Left lung (tissue), 10 donors: ENCODE measurements around the gene CCDC137. TPM values are rescaled to one million over a fixed set of nuclear protein-coding genes. Genes with fewer than 3 reads are reported as not detected.

Source experiments
- ATAC-seq: fragments of 200-7000 bp; cut with Tn5 transposase; one replicate; pipeline ENCODE4 v1.9.1; 2020; ENCODE audit warnings: moderate library complexity
- DNase-seq, 4 donors: peaks; one replicate each; pipeline ENCODE4 v3.0.0-alpha.2; 2013 to 2020
- H3K27ac ChIP-seq, 2 donors: fragments of 200-600 bp; sonication (generic) in 1 of 2; one replicate each; pipeline versions ENCODE4 v1.5.0 to v1.8.0; 2020 to 2021
- H3K27me3 ChIP-seq, 2 donors: fragments of 200-600 bp; sonication (generic) in 1 of 2; one replicate each; pipeline versions ENCODE4 v1.5.0 to v1.8.0; 2020 to 2021
- H3K36me3 ChIP-seq, 2 donors: fragments of 200-600 bp; sonication (generic) in 1 of 2; one replicate each; pipeline versions ENCODE4 v1.5.0 to v1.8.0; 2020 to 2021
- H3K4me1 ChIP-seq, 2 donors: fragments of 200-600 bp; one replicate each; pipeline ENCODE4 v1.8.0; 2021
- H3K4me3 ChIP-seq, 2 donors: fragments of 200-600 bp; sonication (generic) in 1 of 2; one replicate each; pipeline versions ENCODE4 v1.5.0 to v1.8.0; 2020 to 2021; ENCODE audit warnings: mild to moderate bottlenecking in 1 of 2
- H3K9me3 ChIP-seq, 2 donors: fragments of 200-600 bp; sonication (generic) in 1 of 2; one replicate each; pipeline versions ENCODE4 v1.5.0 to v1.8.0; 2020 to 2021
- CTCF ChIP-seq, 2 donors: fragments of 200-600 bp; sonication (generic) in 1 of 2; IDR thresholded peaks; one replicate each; pipeline versions ENCODE4 v1.5.0 to v1.8.0; 2021; ENCODE audit warnings: antibody characterized with exemption in 2 of 2
- intact Hi-C, 2 donors: fragments of 100-400 bp; cut with DNase I; formaldehyde crosslinking; loops; one replicate each; pipeline versions ENCODE4 v1.11.2 to v1.14.2; 2022
- polyA plus RNA-seq, 6 donors: library from polyadenylated mRNA; unstranded; fragments of 120-200 nt; gene quantifications; one replicate each; pipeline ENCODE4 v1.2.1, GENCODE V29; 2013; ENCODE audit not compliant: insufficient read length in 6 of 6
- total RNA-seq, 2 donors: library from RNA; stranded (reverse); fragmentation: NEBNext Ultra II Directional; extraction: Animal tissue kit (Norgen Biotek cat#: 25700); gene quantifications; one replicate each; pipeline ENCODE4 v1.2.1, GENCODE V29; 2021
- donor health status: DM: no; HTN: yes; CAD: no.
- donor health status: DM: no; HTN: no; CAD: no.

Gene CCDC137
- total and polyA plus RNA-seq, 8 donors, result 14.6 to 19.9 (median 15.7) TPM

GRCh38 chr17:81716674-81716996 is 50.1 kb downstream of the CCDC137 start:
- no peaks in the 10 kb centered on the region for H3K9me3 ChIP-seq
- H3K4me1 ChIP-seq, result peaks cover 10 to 26% of the 10 kb centered on the region in 2 donors
- no peak overlapping the region for H3K4me3 ChIP-seq
- intact Hi-C loops, result no loop called here
- no peak for TF ChIP-seq CTCF (IDR thresholded peaks at IDR 0.05)
- no peak overlapping the region for H3K27ac ChIP-seq
- H3K27me3 ChIP-seq, result no peaks in the 10 kb centered on the region
- no peak for ATAC-seq
- DNase-seq, result no peak
- H3K36me3 ChIP-seq, result peaks cover 0 to 28% of the 10 kb centered on the region in 2 donors

GRCh38 chr17:81717049-81717765 is 50.7 kb downstream of the CCDC137 start:
- Histone ChIP-seq H3K36me3 (peaks cover 0 to 28% of the 10 kb centered on the region in 2 donors), H3K27ac (no peak overlapping the region), H3K9me3 (no peaks in the 10 kb centered on the region), H3K27me3 (peaks cover 0 to 1% of the 10 kb centered on the region in 2 donors), H3K4me3 (no peak overlapping the region), H3K4me1 (peaks cover 12 to 27% of the 10 kb centered on the region in 2 donors)
- no peak for ATAC-seq
- no peak for DNase-seq
- intact Hi-C loops, result no loop called here
- TF ChIP-seq CTCF (IDR thresholded peaks at IDR 0.05), result no peak

GRCh38 chr17:81717766-81718089 is 51.2 kb downstream of the CCDC137 start:
- no peak for DNase-seq
- intact Hi-C loops, result no loop called here
- Histone ChIP-seq H3K9me3 (no peaks in the 10 kb centered on the region), H3K27me3 (peaks cover 0 to 4% of the 10 kb centered on the region in 2 donors), H3K4me1 (peaks cover 14 to 27% of the 10 kb centered on the region in 2 donors), H3K36me3 (peaks cover 0 to 28% of the 10 kb centered on the region in 2 donors), H3K27ac (no peak overlapping the region), H3K4me3 (no peak overlapping the region)
- no peak for ATAC-seq
- TF ChIP-seq CTCF (IDR thresholded peaks at IDR 0.05), result no peak

- H3K4me1 ChIP-seq, result peaks cover 7 to 23% of the 10 kb centered on the region in 2 donors
- no peak for TF ChIP-seq CTCF (IDR thresholded peaks at IDR 0.05)
These were observed 53.1 kb downstream of the CCDC137 start for GRCh38 chr17:81719410-81720266.

More at GRCh38 chr17:81719410-81720266, 53.1 kb downstream of the CCDC137 start:
- Histone ChIP-seq H3K36me3 (peaks cover 0 to 28% of the 10 kb centered on the region in 2 donors), H3K9me3 (no peaks in the 10 kb centered on the region), H3K4me3 (no peak overlapping the region), H3K27me3 (peaks cover 0 to 19% of the 10 kb centered on the region in 2 donors), H3K27ac (no peak overlapping the region)
- intact Hi-C loops, result no loop called here
- no peak for DNase-seq
- no peak for ATAC-seq
